GM21447 (cell line): ENCODE data around the gene CA10.

Experiments
- ATAC-seq: cut with Tn5 transposase; IDR thresholded peaks from one replicate; pipeline ENCODE4 v1.9.1; 2021; ENCODE audit not compliant: unreplicated experiment

Gene CA10

DNA sequence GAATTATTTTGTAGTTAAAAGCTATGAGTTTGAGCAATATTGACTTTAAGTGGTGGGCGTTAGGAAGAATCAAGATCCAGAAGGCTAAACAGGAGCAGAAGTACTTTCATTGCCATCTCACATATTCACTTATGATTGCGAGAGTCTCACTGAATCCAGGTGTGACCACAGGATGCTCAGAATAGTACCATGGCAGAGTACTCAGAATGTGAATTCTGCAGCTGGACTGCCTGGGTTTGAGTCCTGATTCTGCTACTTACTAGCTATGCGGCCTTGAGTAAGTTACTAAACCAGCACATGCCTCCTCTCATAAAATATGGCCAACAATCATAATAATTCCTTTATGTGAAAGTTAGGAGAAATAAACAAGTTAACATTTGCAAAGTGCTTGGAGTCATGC, 109.5 kb downstream of the CA10 start:
- ATAC-seq: no peak

DNA sequence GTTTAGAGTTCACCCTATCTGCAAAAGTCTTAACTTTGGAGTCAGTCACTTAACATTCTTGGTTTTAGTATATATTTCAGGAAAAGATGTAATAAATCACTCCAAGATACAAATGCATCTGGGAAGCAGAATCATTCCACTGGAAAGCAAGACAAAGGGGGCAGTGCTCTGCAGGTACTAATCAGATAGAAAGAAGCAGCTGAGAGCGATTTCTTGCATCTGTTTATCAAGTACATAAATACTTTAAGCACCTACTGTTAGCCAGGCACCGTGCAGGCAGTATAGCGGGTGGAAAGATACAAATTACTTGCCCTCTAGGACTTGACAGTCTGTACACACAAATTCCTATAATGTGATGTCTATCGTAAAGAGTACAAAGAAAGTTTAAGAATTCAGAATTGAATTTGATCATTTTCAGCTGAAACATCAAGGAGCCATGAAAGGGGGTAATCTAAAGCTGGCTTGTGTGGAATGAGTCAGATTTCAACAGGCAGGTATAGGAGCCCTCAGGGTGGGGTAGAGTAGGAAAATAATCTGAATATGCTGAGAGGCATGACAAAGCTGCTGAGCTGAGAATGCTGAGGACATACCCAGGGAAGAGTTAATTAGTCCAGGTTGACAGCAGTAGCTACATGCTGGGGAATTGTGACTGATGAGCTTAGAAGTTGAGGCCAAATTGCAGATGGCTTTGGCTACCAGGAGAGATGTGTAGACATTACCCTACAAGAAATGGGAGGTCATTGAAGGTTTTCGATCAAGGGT, 110.2 kb downstream of the CA10 start:
- no peak for ATAC-seq

DNA sequence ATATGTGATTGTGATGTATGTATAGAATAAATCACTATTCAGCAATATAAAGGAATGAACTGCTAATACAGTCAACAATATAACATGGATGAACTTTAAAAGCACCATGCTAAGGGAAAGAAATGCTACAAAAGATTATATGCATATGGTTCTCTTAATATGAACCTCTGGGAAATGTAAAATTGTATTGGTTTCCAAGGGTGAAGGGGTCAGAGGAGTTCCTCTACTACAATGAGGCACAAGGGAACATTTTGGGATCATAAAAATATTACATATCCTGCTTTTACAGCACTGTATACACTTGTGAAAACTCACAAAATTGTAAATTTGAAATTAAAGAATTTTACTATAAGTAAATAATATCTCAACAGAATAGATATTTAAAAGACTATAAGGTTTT, 111.4 kb downstream of the CA10 start:
- no peak for ATAC-seq

DNA sequence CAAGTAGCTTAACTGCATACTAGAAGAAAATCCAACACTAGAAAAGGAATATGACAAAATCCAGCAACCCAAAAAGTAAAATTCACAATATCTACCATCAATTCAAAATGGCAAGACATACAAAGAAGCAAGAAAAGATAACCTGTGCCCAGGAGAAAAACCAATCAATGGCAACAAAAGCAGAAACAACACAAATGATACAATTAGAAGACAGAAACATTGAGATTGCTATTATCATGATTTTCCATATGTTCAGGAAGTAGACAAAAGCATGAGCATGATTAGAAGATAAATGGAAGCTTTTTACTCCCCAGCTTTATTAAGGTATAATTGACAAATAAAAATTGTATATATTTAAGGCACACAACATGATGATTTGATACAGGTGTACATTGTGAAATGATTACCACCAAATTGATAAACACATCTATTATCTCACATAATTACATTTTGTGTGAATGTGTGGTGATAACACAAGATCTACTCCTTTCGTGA, 117.3 kb downstream of the CA10 start:
- no peak for ATAC-seq

DNA sequence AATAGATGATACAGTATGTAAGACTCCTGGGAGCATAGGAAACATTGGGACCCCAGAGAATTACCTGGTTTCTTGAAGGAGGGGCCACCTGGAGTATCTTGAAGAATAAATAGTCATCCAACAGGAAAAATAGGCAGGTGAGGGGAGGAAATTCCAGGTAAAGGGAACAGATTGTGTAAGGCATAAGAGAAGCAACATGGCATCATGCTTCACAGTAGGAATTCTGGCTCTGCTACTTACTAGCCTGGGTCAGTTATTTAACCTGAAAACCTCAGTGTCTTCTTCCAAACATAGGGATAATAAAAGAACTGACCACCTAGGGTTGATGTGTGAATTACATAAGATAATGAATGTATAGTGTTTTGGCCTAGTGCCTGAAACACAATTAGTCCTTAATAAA, 122.1 kb downstream of the CA10 start:
- ATAC-seq: no peak

DNA sequence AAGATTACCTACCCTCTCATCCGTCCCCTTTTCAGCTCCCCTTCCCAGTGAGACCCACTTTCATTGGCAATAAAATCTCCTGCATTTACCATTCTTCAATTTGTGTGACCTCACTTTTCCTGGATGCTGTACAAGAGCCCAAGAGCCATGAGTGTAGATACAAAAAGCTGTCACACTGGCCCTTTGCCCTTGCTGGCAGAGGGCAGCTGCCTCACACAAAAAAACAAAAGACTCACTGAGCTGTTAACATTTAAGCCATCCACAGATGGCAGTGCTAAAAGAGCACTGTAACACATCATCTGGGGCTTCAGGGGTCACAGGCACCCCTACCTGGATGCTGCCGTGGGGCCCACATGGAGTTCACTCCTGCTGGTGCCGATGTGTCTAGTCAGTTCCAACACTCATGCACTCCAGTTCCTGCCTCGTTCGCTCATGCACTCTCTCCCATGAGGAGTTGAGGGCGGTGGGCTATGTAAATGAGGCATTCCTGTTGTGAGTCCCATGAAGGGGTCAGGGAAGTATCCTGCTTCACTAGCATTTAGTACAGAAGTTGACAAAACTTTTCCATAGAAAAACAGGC, 123.1 kb downstream of the CA10 start:
- ATAC-seq: no peak

DNA sequence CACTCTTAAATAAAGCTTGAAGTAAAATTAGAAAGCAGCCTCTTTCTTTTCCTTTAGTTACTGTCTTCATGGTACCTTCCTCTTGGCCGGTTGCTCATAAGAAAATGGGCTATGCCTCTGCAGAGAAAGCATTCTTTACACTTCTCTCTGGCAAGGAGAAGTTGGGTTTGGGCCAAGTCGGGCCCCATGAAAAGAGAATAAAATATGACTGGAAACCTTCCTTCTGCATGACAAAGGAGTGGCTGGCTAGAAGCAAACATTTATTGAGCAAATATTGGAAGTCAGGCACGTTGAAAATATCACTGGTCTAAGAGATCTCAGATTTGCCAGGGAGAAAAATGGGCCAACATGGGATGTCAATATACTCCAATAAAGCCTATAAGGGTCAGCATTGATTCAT, 126.1 kb downstream of the CA10 start:
- ATAC-seq: no peak

DNA sequence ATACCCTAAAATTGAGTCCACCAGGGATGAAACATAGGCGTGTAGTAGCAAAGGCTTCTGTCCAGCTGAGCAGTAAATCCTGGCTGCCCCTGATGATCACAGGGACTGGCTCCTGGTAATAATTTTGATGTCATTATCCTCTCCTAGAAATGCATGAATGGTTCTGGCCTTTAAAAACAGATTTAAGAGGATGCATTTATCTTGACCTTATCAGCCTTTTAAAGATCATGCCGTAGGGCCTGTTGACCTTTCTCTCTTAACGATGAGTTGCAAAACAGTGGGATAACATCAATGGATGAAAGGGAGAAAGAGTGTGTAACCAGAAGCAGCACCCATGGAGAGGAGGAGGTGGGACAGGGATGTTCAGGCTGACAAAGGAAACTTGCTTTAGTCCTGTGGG, 128.5 kb downstream of the CA10 start:
- ATAC-seq: no peak

DNA sequence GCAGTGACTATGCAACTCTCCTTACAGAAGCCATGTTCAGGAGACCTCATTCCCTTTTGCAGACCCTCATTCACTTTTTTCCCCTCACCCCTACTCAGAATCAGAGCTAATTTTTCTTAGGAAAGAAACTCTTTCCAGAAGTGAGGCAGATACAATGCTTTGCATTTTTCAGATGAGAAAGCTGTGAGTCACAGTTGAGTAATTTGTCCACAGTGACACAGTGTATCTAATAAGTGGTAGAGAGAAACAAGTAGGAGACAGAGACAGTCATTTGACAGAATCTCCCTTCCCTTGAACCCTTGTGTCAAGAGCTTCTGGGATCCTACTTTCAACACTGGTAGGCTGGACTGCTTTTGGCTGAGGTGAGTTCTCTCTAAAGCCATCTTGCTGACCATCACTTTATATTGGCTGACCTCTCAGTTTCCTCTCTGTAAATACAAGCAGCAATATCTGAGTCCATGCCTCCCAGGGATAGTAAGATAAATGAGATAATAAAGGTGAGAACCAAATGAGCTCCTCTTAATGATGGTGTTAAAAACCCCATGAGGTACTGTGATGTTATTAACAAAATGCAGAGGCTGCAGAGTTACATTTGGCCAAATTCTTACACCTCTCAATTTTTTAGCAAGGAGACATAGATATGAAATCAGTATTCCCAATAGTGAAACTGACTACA, 130.8 kb downstream of the CA10 start:
- no peak for ATAC-seq

DNA sequence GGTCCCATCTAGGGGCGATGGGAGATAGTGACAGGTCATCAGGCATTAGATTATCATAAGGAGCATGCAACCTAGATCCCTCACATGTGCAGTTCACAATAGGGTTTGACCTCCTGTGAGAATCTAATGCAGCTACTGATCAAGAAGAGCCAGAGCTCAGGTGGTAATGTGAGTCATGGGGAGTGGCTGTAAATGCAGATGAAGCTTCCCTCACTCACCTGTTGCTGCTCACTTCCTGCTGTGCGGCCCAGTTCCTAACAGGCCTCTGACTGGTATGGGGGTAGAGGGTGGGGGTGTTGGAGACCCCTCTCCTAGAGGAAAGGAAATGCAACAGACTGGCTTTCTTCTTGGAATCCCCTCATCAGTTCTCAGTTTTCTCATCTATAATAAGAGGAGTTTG, 131.4 kb downstream of the CA10 start:
- ATAC-seq: no peak

DNA sequence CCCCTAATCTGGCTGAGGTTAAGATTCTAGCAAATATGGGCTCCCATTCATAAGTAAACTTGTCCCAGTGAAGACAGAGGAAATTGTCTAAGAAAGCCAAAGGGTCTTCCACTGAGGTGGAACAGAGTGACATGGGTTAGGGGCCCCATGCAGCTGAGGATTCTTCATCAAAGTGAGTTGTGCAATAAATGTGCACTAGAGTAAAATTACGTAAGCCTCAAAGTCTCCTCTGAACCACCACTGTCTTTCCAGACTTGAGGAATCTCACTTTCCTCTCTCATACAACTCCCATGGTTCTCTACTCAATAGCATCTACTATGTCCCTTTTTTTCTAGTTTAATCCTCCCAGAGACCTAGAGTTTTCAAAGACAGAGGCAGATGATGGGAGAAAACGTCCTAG, 132.4 kb downstream of the CA10 start:
- ATAC-seq: no peak

DNA sequence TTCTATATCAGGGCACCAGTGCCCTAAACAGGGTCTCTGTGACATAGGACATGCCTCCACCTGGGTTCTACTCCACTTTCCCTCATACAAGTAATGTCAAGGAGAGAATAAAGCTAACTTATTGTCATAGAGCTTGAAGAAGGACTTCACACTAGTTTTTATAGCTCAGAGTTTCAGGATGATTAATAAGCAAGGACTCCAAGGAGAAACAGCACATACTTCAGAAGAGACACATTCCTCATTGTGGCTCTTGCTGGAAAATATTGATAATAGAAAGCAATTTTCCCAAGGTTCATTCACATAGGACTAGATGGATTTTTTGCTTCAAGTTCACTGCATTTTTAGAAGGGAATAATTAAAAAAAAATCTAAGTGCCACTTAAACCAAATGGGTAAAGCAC, 133.3 kb downstream of the CA10 start:
- no peak for ATAC-seq

DNA sequence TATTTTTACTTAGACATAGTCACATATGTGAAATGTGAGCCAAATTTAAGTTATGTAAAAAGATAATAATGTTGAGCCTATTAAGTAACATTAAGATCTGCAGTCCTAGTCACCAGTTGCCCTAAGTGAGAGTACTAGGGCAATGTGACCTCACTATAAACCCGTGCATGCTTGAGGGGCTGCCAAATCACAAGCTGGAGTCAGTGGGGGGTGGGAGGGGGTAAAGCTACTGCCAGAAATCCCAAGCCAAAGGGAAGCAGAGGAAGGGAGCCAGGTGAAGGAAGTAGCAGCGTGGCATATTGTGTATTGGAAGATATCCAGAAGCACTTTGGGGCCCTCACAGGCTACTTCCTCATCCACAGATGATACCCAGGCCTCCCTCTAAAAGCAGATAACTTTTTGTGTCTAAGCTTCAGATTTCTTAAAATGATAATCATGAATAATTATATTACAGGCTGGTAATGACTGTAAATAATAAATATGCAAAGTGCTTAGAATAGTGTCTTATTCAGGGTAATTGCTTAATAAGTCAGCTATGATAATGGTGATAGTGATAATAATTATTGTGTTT, 134.1 kb downstream of the CA10 start:
- no peak for ATAC-seq

DNA sequence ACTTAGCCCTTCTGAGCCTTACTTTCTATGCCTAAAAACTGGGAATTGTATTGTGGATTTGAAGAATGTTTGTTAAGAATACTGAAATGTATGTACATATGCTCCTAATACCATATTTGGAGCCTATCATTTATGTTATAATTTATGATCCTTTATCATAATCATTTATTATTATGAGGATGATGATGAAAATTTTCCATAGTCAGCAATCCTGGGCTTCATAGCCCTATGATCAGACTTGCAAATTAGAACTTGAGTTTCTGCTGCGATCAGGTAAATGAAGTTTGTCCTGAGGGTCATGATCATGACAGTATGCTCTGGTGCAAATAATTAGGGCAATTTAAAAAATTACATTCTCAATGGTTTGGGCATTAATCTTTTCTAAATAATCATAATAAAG, 147.4 kb downstream of the CA10 start:
- no peak for ATAC-seq

DNA sequence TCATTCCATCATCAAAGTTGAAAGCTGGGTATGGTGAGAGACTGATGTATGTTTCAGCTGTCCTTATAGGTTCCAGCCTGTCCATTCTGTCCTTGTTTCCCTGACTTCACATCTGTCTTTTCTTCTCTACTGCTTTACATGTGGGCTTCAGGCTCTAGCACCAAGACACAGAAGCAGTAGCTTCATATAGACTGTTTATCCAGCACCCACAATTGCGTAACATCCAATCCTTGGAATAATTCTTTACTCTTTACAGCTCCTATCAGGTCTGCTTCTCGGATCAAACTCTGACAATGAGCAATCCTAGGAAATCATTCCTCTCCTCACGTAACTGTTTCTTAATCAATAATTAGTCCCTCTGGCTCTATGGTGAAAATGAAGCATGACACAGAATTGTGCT, 158.9 kb downstream of the CA10 start:
- ATAC-seq: no peak

DNA sequence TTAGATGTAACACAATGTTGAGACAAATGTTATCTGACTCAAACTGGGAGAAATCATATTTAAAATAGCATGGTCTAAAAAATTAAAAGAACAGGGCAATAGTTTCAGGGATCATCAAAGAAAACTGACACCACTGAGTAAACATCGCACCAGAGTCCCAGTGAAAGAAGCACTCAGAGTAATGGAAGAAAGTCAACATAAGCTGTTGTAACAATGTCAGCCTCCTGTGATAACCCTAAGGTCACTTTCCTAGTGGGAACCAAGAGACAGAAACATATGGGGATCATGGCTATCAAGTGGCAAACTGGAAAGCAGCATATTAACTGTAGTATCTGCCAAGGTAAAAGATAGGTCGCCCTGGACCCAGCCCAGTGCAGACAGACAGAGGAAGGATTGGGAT, 160.8 kb downstream of the CA10 start:
- no peak for ATAC-seq

DNA sequence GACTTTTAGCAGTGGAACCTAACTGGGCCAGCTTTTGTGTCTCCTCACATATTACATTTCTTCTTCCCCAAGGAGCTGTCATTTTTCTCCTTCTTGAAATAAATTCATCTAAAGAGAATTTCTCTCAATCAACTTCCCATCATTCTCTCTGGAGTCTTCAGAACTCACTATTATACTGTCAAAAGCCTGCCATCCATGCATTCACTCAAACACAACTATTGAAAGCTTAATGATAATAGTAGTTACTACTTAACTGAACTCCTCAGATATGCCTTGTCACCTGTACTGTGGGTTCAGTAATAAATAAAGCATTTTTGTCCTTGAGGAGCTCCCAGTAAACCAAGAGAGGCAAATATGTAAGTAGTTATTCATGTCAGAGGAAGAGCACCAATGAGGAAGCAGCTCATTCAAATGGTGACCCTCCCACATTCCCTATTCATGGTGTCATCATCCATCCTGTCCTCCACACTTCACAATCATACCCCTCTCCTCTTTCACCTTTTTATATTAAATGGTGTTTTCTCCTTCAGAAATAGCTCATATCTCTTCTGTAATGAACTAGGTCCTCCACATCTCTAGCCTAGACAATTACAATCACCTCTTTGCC, 162.6 kb downstream of the CA10 start:
- ATAC-seq: no peak

DNA sequence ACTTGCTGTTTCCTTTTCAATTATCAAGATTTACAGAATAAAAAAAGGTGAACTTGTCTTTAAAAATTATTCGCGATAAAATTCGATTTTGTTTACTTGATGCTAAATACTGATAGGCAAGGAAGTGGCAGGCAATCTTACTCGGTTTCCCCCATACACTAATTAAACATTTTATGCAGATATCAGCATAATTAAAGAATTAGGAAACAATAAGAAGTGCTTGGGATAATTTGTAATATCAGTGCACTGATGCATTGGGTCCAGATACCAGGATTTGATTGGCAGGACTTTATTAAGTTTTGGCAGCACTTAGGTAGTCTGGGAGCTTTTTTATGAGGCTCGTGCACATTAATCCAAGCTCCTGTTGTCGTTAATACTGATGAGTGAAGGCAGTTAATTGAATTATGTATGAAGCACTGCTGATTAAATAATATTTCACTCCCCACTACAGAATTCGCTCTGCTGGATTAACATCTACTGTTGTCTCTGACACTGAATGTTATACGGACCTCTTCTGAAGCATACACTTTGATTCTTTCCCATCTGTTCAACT, 165.6 kb downstream of the CA10 start:
- ATAC-seq: no peak

DNA sequence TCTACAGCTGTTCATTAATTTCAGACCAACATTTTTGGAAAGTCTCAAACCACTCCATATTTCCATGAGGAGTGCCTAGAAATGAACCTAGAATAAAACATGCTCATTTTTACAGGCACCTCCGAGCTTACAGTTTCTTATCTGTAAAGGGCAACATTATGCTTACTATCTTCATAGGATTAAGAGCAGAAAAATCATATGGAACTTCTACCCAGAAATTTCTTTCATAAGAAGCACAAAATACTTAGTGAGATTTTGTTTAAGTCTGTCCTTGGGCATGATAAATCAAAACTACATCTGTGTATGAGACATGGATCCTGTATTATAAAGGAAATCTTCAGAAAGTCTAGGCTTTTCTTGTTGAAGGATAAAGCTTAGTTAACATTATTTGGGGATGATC, 187.4 kb downstream of the CA10 start:
- ATAC-seq: no peak

DNA sequence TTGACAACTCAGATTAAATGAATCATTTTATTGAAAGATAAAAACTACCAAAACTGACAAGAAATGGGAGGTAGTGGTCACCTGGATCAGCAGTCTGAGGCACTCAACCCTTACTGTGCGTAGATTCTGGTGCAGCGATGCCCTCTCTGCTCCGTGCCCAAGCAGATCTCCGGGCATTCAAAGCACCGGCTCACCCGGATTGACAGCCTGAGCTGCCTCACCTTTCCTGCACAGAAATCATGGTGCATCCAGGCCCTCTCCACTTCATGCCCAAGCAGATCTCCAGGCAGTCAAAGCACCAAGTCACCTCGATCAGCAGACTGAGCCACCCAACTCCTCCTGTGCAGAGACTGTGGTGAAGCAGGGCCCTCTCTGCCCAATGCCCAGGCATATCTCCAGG, 196.8 kb downstream of the CA10 start:
- ATAC-seq: no peak

DNA sequence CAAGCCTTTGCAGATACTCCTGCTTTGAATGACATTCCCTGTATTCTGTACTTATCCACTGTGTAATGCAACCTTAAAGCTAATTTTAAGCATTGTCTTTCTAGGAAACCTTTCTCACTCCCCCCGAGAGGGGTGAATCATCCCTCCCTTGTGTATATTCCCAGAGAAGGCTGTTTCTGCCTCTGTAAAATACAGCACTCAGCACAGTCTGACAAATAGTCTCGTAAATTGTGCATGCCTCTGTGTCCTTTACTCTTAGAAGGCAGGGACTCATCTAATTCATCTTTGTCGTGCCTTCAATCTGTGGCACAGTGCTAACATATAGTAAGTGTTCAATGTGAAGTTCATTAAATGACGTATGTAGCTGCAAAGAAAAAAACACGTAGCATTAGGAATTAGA, 200.7 kb downstream of the CA10 start:
- ATAC-seq: no peak
